HepG2 (cell line): ENCODE measurements around the gene CELSR2. TPM values are rescaled to one million over a fixed set of nuclear protein-coding genes. Genes with fewer than 3 reads are reported as not detected.

ENCODE experiments used
- ELF4 ChIP-seq: sonication (generic); formaldehyde crosslinking; IDR thresholded peaks from 2 replicates; pipeline ENCODE4 v1.5.0; 2020; ENCODE audit warnings: missing genetic modification reagents, mild to moderate bottlenecking, moderate library complexity, borderline replicate concordance
- GABPA ChIP-seq, 2 experiments: IDR thresholded peaks; 2 replicates each; pipeline ENCODE4 v1.6.1; 2011 to 2016; ENCODE audit warnings: low read depth in 2 of 2, low read length in 1 of 2, missing biosample characterization in 1 of 2, missing genetic modification characterization in 1 of 2
- KLF13 ChIP-seq: sonication (generic); formaldehyde crosslinking; IDR thresholded peaks from 2 replicates; pipeline ENCODE4 v1.4.0; 2020; ENCODE audit warnings: mild to moderate bottlenecking, missing genetic modification reagents
- NFKB2 ChIP-seq: sonication (generic); formaldehyde crosslinking; IDR thresholded peaks from 2 replicates; pipeline ENCODE4 v1.4.0; 2020; ENCODE audit warnings: missing genetic modification reagents, borderline replicate concordance
- NFYB ChIP-seq: sonication (generic); formaldehyde crosslinking; IDR thresholded peaks from 2 replicates; pipeline ENCODE4 v1.4.0; 2020; ENCODE audit warnings: missing genetic modification reagents
- PPARG ChIP-seq: conservative IDR thresholded peaks from 2 replicates; pipeline ENCODE4 v1.6.1; 2016; ENCODE audit warnings: missing biosample characterization, missing genetic modification reagents
- RBFOX2 ChIP-seq: fragments of 200-400 bp; formaldehyde crosslinking; IDR thresholded peaks from 2 replicates; pipeline ENCODE4 v1.6.1; 2017; ENCODE audit warnings: low read depth, mild to moderate bottlenecking, low read length
- SRSF9 ChIP-seq: fragments of 200-400 bp; formaldehyde crosslinking; IDR thresholded peaks from 2 replicates; pipeline ENCODE4 v1.6.1; 2018; ENCODE audit warnings: borderline replicate concordance, mild to moderate bottlenecking, low read depth, low read length; ENCODE audit not compliant: insufficient read depth, poor library complexity, severe bottlenecking
- SSRP1 ChIP-seq: IDR thresholded peaks from 2 replicates; pipeline ENCODE4 v1.6.1; 2016; ENCODE audit warnings: control low read depth
- TGIF2 ChIP-seq: IDR thresholded peaks from 2 replicates; pipeline ENCODE4 v1.6.1; 2016; ENCODE audit warnings: control low read depth, missing compliant biosample characterization
- YEATS2 ChIP-seq: sonication (generic); formaldehyde crosslinking; IDR thresholded peaks from 2 replicates; pipeline ENCODE4 v1.4.0; 2020; ENCODE audit warnings: missing genetic modification reagents, borderline replicate concordance
- ZBTB37 ChIP-seq: sonication (generic); formaldehyde crosslinking; IDR thresholded peaks from 2 replicates; pipeline ENCODE4 v1.4.0; 2020; ENCODE audit warnings: mild to moderate bottlenecking, missing genetic modification reagents
- ZNF205 ChIP-seq: IDR thresholded peaks from 2 replicates; pipeline ENCODE4 v1.6.1; 2018; ENCODE audit warnings: missing biosample characterization, missing genetic modification reagents
- ZNF414 ChIP-seq: sonication (generic); formaldehyde crosslinking; IDR thresholded peaks from 2 replicates; pipeline ENCODE4 v1.5.0; 2020; ENCODE audit warnings: missing genetic modification reagents
- ZNF510 ChIP-seq: sonication (generic); formaldehyde crosslinking; IDR thresholded peaks from 2 replicates; pipeline ENCODE4 v1.4.0; 2020; ENCODE audit warnings: low read depth, mild to moderate bottlenecking, missing genetic modification reagents
- ZNF761 ChIP-seq: sonication (generic); formaldehyde crosslinking; conservative IDR thresholded peaks from 2 replicates; pipeline ENCODE4 v1.4.0; 2020; ENCODE audit warnings: mild to moderate bottlenecking, missing genetic modification reagents
- polyA plus RNA-seq, 8 experiments: library from polyadenylated mRNA; depleted of rRNA in 3 of 8; stranded (reverse) in 7 of 8; unstranded in 1 of 8; fragments of >200 nt; fragmentation: Illumina TruSeq in 4 of 8; extraction: Trizol in 4 of 8; gene quantifications; 2 replicates each; pipeline versions ENCODE4 v1.2.1 to v1.2.3, GENCODE V29; 2011 to 2016; ENCODE audit warnings: low read depth in 4 of 8, missing spikeins in 1 of 8, mixed read lengths in 1 of 8; ENCODE audit not compliant: insufficient read depth in 1 of 8
- total RNA-seq, 5 experiments: library from RNA; depleted of rRNA; stranded (reverse); fragments of >200 nt; fragmentation: Illumina TruSeq; extraction: Trizol; gene quantifications; 2 replicates each; pipeline ENCODE4 v1.2.3, GENCODE V29; 2016; ENCODE audit warnings: low read depth in 1 of 5
- TF ChIP-seq, protein P1 (sequence below): IDR thresholded peaks from 2 replicates; pipeline ENCODE4 v1.6.1; 2016; ENCODE audit warnings: missing compliant biosample characterization, missing genetic modification reagents, borderline replicate concordance
- TF ChIP-seq, protein P2 (sequence below): sonication (generic); formaldehyde crosslinking; IDR thresholded peaks from 2 replicates; pipeline ENCODE4 v1.9.0; 2021; ENCODE audit warnings: missing genetic modification reagents, borderline replicate concordance

The CELSR2 gene
- total and polyA plus RNA-seq, 2 of the 13 experiments (the other 11 are each of a cell fraction or from before 2014, with no cell fraction given): 4.0 to 6.6 TPM

DNA sequence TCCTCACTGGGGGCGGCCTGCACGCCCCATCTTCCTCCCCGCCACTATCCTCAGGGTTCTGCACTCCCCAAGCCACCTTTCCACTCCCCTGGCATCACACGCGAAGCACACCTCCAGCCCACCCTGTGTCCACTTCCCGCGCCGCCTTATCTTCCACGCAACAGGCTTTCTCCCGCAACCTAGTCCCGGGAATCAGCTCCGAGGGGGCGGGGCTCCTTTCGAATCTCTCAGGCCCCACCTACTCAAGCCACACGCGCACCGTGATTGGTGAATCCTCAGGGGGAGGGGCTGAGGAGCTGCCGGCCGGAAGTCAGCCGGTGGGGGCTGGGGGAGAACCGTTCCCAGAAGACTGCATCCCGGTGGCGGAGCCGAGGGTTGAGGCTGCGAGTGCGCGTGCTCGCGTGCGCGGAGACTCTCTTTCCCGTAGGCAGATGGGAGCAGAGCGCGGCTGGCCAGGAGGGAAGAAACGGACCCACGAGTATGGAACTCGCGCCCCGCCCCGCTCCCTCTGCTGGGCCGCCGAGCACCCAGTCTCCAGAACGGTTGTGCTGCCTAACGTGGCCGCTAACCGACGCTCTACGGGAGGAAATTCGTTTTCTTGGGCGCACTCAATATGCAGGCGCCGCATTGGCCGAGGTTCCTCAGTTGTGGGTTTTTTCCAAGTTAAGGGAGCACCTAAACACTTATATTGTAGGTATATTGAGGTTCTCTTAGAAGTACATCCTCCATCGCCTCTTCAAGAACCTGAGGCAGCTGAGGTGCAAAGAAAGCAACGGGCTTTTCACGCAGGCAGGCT is 33.8 kb downstream of the CELSR2 start, which contains the start of gene PSRC1 (continued):
- TF ChIP-seq, protein P1, sequence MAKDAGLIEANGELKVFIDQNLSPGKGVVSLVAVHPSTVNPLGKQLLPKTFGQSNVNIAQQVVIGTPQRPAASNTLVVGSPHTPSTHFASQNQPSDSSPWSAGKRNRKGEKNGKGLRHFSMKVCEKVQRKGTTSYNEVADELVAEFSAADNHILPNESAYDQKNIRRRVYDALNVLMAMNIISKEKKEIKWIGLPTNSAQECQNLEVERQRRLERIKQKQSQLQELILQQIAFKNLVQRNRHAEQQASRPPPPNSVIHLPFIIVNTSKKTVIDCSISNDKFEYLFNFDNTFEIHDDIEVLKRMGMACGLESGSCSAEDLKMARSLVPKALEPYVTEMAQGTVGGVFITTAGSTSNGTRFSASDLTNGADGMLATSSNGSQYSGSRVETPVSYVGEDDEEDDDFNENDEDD (CRISPR knock-in tag): peak; percentile 75; the same call in 1 of the 2 replicates
- TF ChIP-seq TGIF2 (0 out of 2 replicates have a peak, but pooled peaks have one; percentile 12), ZNF414 (CRISPR knock-in tag) (no peak), NFYB (peak; percentile 67), ZNF205 (CRISPR knock-in tag) (peak; percentile 60; the same call in 1 of the 2 replicates), SSRP1 (CRISPR knock-in tag) (no peak), NFKB2 (peak; percentile 49; the same call in 1 of the 2 replicates), RBFOX2 (peak; percentile 90), SRSF9 (no peak), YEATS2 (CRISPR knock-in tag) (peak; percentile 31; the same call in 1 of the 2 replicates), ZNF761 (CRISPR knock-in tag) (peak; percentile 78; the same call in 1 of the 2 replicates), KLF13 (no peak), ZNF510 (CRISPR knock-in tag) (no peak), GABPA (IDR thresholded peaks at IDR 0.05; ENCODE audit: low read depth, low read length) (peak; percentile 64), GABPA (CRISPR knock-in tag; IDR thresholded peaks at IDR 0.05; ENCODE audit: low read depth) (peak; percentile 91), ELF4 (peak; percentile 62; the same call in 1 of the 2 replicates), PPARG (CRISPR knock-in tag) (0 out of 2 replicates have a peak, but pooled peaks have one; percentile 22), ZBTB37 (CRISPR knock-in tag) (no peak)
- TF ChIP-seq, protein P2, sequence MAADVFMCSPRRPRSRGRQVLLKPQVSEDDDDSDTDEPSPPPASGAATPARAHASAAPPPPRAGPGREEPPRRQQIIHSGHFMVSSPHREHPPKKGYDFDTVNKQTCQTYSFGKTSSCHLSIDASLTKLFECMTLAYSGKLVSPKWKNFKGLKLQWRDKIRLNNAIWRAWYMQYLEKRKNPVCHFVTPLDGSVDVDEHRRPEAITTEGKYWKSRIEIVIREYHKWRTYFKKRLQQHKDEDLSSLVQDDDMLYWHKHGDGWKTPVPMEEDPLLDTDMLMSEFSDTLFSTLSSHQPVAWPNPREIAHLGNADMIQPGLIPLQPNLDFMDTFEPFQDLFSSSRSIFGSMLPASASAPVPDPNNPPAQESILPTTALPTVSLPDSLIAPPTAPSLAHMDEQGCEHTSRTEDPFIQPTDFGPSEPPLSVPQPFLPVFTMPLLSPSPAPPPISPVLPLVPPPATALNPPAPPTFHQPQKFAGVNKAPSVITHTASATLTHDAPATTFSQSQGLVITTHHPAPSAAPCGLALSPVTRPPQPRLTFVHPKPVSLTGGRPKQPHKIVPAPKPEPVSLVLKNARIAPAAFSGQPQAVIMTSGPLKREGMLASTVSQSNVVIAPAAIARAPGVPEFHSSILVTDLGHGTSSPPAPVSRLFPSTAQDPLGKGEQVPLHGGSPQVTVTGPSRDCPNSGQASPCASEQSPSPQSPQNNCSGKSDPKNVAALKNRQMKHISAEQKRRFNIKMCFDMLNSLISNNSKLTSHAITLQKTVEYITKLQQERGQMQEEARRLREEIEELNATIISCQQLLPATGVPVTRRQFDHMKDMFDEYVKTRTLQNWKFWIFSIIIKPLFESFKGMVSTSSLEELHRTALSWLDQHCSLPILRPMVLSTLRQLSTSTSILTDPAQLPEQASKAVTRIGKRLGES: no peak
